IMR-90 (cell line): Measurements from ENCODE around the gene DUSP22. TPM values are rescaled to one million over a fixed set of nuclear protein-coding genes. Genes with fewer than 3 reads are reported as not detected.

Source experiments
- ATAC-seq: fragments of 200-7000 bp; cut with Tn5 transposase; 2 replicates; pipeline ENCODE4 v1.9.1; 2020; ENCODE audit warnings: low read depth, mild to moderate bottlenecking, moderate library complexity
- BruUV-seq: library from RNA; stranded (reverse); fragments of 400-500 nt; replicated peaks from 2 replicates; lab custom pipeline; 2021; lab: Mats Ljungman, UMichigan
- CTCF ChIA-PET: fragments of 300-600 bp; formaldehyde crosslinking; extraction: SDS; loops from one replicate; lab custom pipeline; 2021; ENCODE audit warnings: antibody characterized with exemption; lab: Yijun Ruan, JAX
- POLR2A ChIA-PET: fragments of 300-600 bp; sonication (Branson Sonifier 250); formaldehyde crosslinking; loops from one replicate; lab custom pipeline; 2022; ENCODE audit warnings: antibody characterized with exemption; ENCODE audit not compliant: unreplicated experiment; lab: Charles Lee
- DNase-seq: peaks from one replicate; pipeline ENCODE4 v3.0.0; 2013
- H2AFZ ChIP-seq: replicated peaks from 2 replicates; pipeline ENCODE3; 2013; ENCODE audit warnings: low read length, mild to moderate bottlenecking; ENCODE audit not compliant: poor library complexity
- H2AK5ac ChIP-seq: 2 replicates; pipeline ENCODE4 v1.6.1; 2013; ENCODE audit warnings: low read depth, low read length, inconsistent platforms
- H2AK9ac ChIP-seq: replicated peaks from 2 replicates; pipeline ENCODE3; 2013; ENCODE audit warnings: mild to moderate bottlenecking, low read depth, low read length, moderate library complexity; ENCODE audit not compliant: poor library complexity
- H2BK120ac ChIP-seq: 2 replicates; pipeline ENCODE4 v1.6.1; 2013; ENCODE audit warnings: low read depth, low read length, inconsistent platforms
- H2BK15ac ChIP-seq: 3 replicates; pipeline ENCODE4 v1.6.1; 2013; ENCODE audit warnings: low read depth, low read length, inconsistent platforms
- H2BK20ac ChIP-seq: 2 replicates; pipeline ENCODE4 v1.6.1; 2013; ENCODE audit warnings: low read depth, mild to moderate bottlenecking, inconsistent platforms, low read length, moderate library complexity
- H2BK5ac ChIP-seq: 2 replicates; pipeline ENCODE4 v1.6.1; 2013; ENCODE audit warnings: mild to moderate bottlenecking, low read depth, low read length, inconsistent platforms; ENCODE audit not compliant: poor library complexity, severe bottlenecking
- H3K14ac ChIP-seq: replicated peaks from 2 replicates; pipeline ENCODE4 v1.6.1; 2013; ENCODE audit warnings: low read depth, low read length, inconsistent platforms
- H3K18ac ChIP-seq: 2 replicates; pipeline ENCODE4 v1.6.1; 2013; ENCODE audit warnings: low read depth, low read length, control low read depth
- H3K23ac ChIP-seq: 2 replicates; pipeline ENCODE4 v1.6.1; 2013; ENCODE audit warnings: low read depth, low read length, inconsistent platforms
- H3K27ac ChIP-seq: 2 replicates; pipeline ENCODE4 v1.5.1; 2013; ENCODE audit warnings: mild to moderate bottlenecking, control low read depth, low read length; ENCODE audit not compliant: insufficient read depth
- H3K27me3 ChIP-seq: 2 replicates; pipeline ENCODE4 v1.6.1; 2013; ENCODE audit warnings: low read length; ENCODE audit not compliant: control insufficient read depth, insufficient read depth
- H3K36me3 ChIP-seq: 2 replicates; pipeline ENCODE4 v1.6.1; 2013; ENCODE audit warnings: low read length, mixed read lengths; ENCODE audit not compliant: control insufficient read depth, insufficient read depth
- H3K4ac ChIP-seq: 2 replicates; pipeline ENCODE4 v1.6.1; 2013; ENCODE audit warnings: low read depth, low read length, inconsistent platforms
- H3K4me1 ChIP-seq: 2 replicates; pipeline ENCODE4 v1.6.1; 2013; ENCODE audit warnings: low read length, mixed read lengths; ENCODE audit not compliant: control insufficient read depth, insufficient read depth
- H3K4me2 ChIP-seq: 2 replicates; pipeline ENCODE4 v1.6.1; 2013; ENCODE audit warnings: low read depth, mild to moderate bottlenecking, control low read depth, low read length, moderate library complexity
- H3K4me3 ChIP-seq: 2 replicates; pipeline ENCODE4 v1.5.1; 2013; ENCODE audit warnings: low read depth, mild to moderate bottlenecking, control low read depth, low read length, moderate library complexity; ENCODE audit not compliant: insufficient read depth
- H3K56ac ChIP-seq: 2 replicates; pipeline ENCODE4 v1.6.1; 2013; ENCODE audit warnings: low read length, inconsistent platforms; ENCODE audit not compliant: insufficient read depth; ENCODE audit errors: extremely low read depth
- H3K79me1 ChIP-seq, 2 experiments: 2 replicates each; pipeline ENCODE4 v1.6.1; 2013; ENCODE audit warnings: low read length in 2 of 2, inconsistent platforms in 1 of 2, low read depth in 1 of 2
- H3K9ac ChIP-seq: 2 replicates; pipeline ENCODE4 v1.6.1; 2013; ENCODE audit warnings: low read depth, low read length, control low read depth
- H3K9me1 ChIP-seq: 2 replicates; pipeline ENCODE4 v1.6.1; 2013; ENCODE audit warnings: low read length, inconsistent platforms; ENCODE audit not compliant: insufficient read depth
- H3K9me3 ChIP-seq: 2 replicates; pipeline ENCODE4 v1.6.1; 2013; ENCODE audit warnings: low read length; ENCODE audit not compliant: control insufficient read depth, insufficient read depth
- H4K20me1 ChIP-seq: 2 replicates; pipeline ENCODE4 v1.6.1; 2013; ENCODE audit warnings: low read length, inconsistent platforms; ENCODE audit not compliant: insufficient read depth
- H4K5ac ChIP-seq: 2 replicates; pipeline ENCODE4 v1.6.1; 2013; ENCODE audit warnings: mild to moderate bottlenecking, low read depth, low read length, control low read depth
- H4K8ac ChIP-seq, 2 experiments: 2 replicates each; pipeline ENCODE4 v1.6.1; 2013; ENCODE audit warnings: low read depth in 2 of 2, low read length in 2 of 2, control low read depth in 1 of 2, inconsistent platforms in 1 of 2
- H4K91ac ChIP-seq: 2 replicates; pipeline ENCODE4 v1.6.1; 2013; ENCODE audit warnings: low read depth, low read length, inconsistent platforms; ENCODE audit not compliant: insufficient read depth
- BHLHE40 ChIP-seq: fragments of 150-350 bp; IDR thresholded peaks from 2 replicates; pipeline ENCODE4 v1.6.1; 2016; ENCODE audit warnings: mild to moderate bottlenecking, low read depth, low read length
- CEBPB ChIP-seq: IDR thresholded peaks from 2 replicates; pipeline ENCODE4 v1.6.1; 2012; ENCODE audit warnings: low read depth, low read length, improper control_type of control experiment
- CHD1 ChIP-seq: IDR thresholded peaks from 2 replicates; pipeline ENCODE4 v1.6.1; 2012; ENCODE audit warnings: low read depth, low read length, improper control_type of control experiment
- ELK1 ChIP-seq: fragments of 150-350 bp; IDR thresholded peaks from 2 replicates; pipeline ENCODE4 v1.6.1; 2016; ENCODE audit warnings: low read depth, mild to moderate bottlenecking, low read length, moderate library complexity, borderline replicate concordance
- FOS ChIP-seq: fragments of 150-350 bp; IDR thresholded peaks from 2 replicates; pipeline ENCODE4 v1.6.1; 2016; ENCODE audit warnings: low read depth, low read length
- MAFK ChIP-seq: IDR thresholded peaks from 2 replicates; pipeline ENCODE4 v1.6.1; 2012; ENCODE audit warnings: low read depth, low read length, improper control_type of control experiment
- MAZ ChIP-seq: IDR thresholded peaks from 2 replicates; pipeline ENCODE4 v1.6.1; 2012; ENCODE audit warnings: low read depth, mild to moderate bottlenecking, low read length, improper control_type of control experiment, moderate library complexity, borderline replicate concordance
- MXI1 ChIP-seq: IDR thresholded peaks from 2 replicates; pipeline ENCODE4 v1.6.1; 2012; ENCODE audit warnings: low read depth, mild to moderate bottlenecking, low read length, moderate library complexity, borderline replicate concordance
- NFE2L2 ChIP-seq: fragments of 150-350 bp; IDR thresholded peaks from 2 replicates; pipeline ENCODE4 v1.6.1; 2016; ENCODE audit warnings: low read depth, mild to moderate bottlenecking, low read length
- POLR2A ChIP-seq: IDR thresholded peaks from 2 replicates; pipeline ENCODE4 v1.6.1; 2012; ENCODE audit warnings: mild to moderate bottlenecking, low read depth, low read length
- RAD21 ChIP-seq: IDR thresholded peaks from 2 replicates; pipeline ENCODE4 v1.6.1; 2012; ENCODE audit warnings: low read length, improper control_type of control experiment
- RCOR1 ChIP-seq: IDR thresholded peaks from 2 replicates; pipeline ENCODE4 v1.6.1; 2012; ENCODE audit warnings: mild to moderate bottlenecking, low read length, improper control_type of control experiment; ENCODE audit not compliant: insufficient replicate concordance
- RFX5 ChIP-seq: IDR thresholded peaks from 2 replicates; pipeline ENCODE4 v1.8.0; 2012; ENCODE audit warnings: low read depth, mild to moderate bottlenecking, low read length, moderate library complexity
- SMC3 ChIP-seq: fragments of 150-350 bp; IDR thresholded peaks from 2 replicates; pipeline ENCODE4 v1.6.1; 2016; ENCODE audit warnings: low read depth, mild to moderate bottlenecking, antibody characterized with exemption, low read length, moderate library complexity
- USF2 ChIP-seq: fragments of 150-350 bp; IDR thresholded peaks from 2 replicates; pipeline ENCODE4 v1.6.1; 2017; ENCODE audit warnings: mild to moderate bottlenecking, antibody characterized with exemption, low read length, low read depth
- WGBS, 2 experiments: methylation state at CpG; one replicate each; pipeline versions ENCODE4 v1.1.5 to v1.1.7; 2013; ENCODE audit warnings: missing lambda C conversion rate in 2 of 2; ENCODE audit not compliant: insufficient read length in 1 of 2; ENCODE audit errors: extremely low coverage in 2 of 2; 5-methylcytosine and 5-hydroxymethylcytosine counted together
- dilution Hi-C: fragments of 300-500 bp; cut with HindIII; formaldehyde crosslinking; loops from one replicate; pipeline ENCODE4 v1.14.3; 2018; ENCODE audit warnings: low sequenced_read_pairs; ENCODE audit not compliant: unreplicated experiment
- in situ Hi-C: fragments of 300-500 bp; cut with MboI; formaldehyde crosslinking; loops from 3 replicates; pipeline ENCODE4 v1.14.3; 2019; ENCODE audit warnings: low sequenced_read_pairs, inconsistent platforms, mixed read lengths
- intact Hi-C: fragments of 100-400 bp; cut with micrococcal nuclease; formaldehyde crosslinking; loops from 2 replicates; pipeline ENCODE4 v1.10.0; 2022
- polyA plus RNA-seq, 3 experiments: library from polyadenylated mRNA; depleted of rRNA; stranded (reverse); fragments of >200 nt; gene quantifications; 2 replicates each; pipeline ENCODE4 v1.2.3, GENCODE V29; 2012; ENCODE audit warnings: low replicate concordance in 1 of 3
- total RNA-seq: library from RNA; depleted of rRNA; stranded (reverse); fragments of >200 nt; gene quantifications from 2 replicates; pipeline ENCODE4 v1.2.3, GENCODE V29; 2012
- TF ChIP-seq, protein P1 (sequence below): conservative IDR thresholded peaks from 2 replicates; pipeline ENCODE4 v1.5.1; 2012; ENCODE audit warnings: mild to moderate bottlenecking, low read depth, low read length, improper control_type of control experiment

The DUSP22 gene
- total and polyA plus RNA-seq, 2 of the 4 experiments (the other 2 are of a cell fraction), result 7.1 to 8.2 TPM

GRCh38 chr6:308307-308706 lies 16.0 kb downstream of the DUSP22 start:
- H3K14ac ChIP-seq, result no peak overlapping the region
- no peak overlapping the region for H3K4me2 ChIP-seq
- intact Hi-C loops, result no loop called here
- CTCF ChIA-PET, result no interaction called here
- H3K9me1 ChIP-seq, result no peaks in the 10 kb centered on the region
- no TSS peak for BruUV-seq
- H3K9ac ChIP-seq, result no peak overlapping the region
- no peak overlapping the region for H4K8ac ChIP-seq
- POLR2A ChIA-PET, result no interaction called here
- 86% methylated on average over 2 of the region's 10 CpGs; no CpG with 5 or more reads in 1 of the 2 experiments for WGBS, 2 experiments
- no peak overlapping the region for H3K56ac ChIP-seq
- TF ChIP-seq, protein P1, sequence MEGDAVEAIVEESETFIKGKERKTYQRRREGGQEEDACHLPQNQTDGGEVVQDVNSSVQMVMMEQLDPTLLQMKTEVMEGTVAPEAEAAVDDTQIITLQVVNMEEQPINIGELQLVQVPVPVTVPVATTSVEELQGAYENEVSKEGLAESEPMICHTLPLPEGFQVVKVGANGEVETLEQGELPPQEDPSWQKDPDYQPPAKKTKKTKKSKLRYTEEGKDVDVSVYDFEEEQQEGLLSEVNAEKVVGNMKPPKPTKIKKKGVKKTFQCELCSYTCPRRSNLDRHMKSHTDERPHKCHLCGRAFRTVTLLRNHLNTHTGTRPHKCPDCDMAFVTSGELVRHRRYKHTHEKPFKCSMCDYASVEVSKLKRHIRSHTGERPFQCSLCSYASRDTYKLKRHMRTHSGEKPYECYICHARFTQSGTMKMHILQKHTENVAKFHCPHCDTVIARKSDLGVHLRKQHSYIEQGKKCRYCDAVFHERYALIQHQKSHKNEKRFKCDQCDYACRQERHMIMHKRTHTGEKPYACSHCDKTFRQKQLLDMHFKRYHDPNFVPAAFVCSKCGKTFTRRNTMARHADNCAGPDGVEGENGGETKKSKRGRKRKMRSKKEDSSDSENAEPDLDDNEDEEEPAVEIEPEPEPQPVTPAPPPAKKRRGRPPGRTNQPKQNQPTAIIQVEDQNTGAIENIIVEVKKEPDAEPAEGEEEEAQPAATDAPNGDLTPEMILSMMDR, result no peak
- TF ChIP-seq RFX5 (no peak), POLR2A (no peak), CEBPB (no peak), ELK1 (no peak), MXI1 (no peak), MAZ (no peak), USF2 (no peak), SMC3 (no peak), CHD1 (no peak), BHLHE40 (no peak), MAFK (no peak), RCOR1 (no peak), NFE2L2 (no peak), FOS (no peak), RAD21 (no peak)
- H2BK20ac ChIP-seq, result no peak overlapping the region
- no peak overlapping the region for H2BK15ac ChIP-seq
- no peaks in the 10 kb centered on the region for H3K4me1 ChIP-seq
- peaks cover 5% of the 10 kb centered on the region; the same call in 1 of the 2 replicates for H3K9me3 ChIP-seq
- H4K91ac ChIP-seq, result no peak overlapping the region
- no peak overlapping the region for H2AK5ac ChIP-seq
- H3K27ac ChIP-seq, result no peak overlapping the region
- H3K79me1 ChIP-seq, result no peaks in the 10 kb centered on the region; a peak in 1 of 4 replicates
- DNase-seq (no peak), ATAC-seq (no peak)
- no peak overlapping the region for H2AFZ ChIP-seq
- H2BK5ac ChIP-seq, result no peak overlapping the region
- no peaks in the 10 kb centered on the region for H3K36me3 ChIP-seq
- no peaks in the 10 kb centered on the region for H4K20me1 ChIP-seq
- H3K4me3 ChIP-seq, result no peak overlapping the region
- H3K4ac ChIP-seq, result no peak overlapping the region
- H3K27me3 ChIP-seq, result no peaks in the 10 kb centered on the region
- no peak overlapping the region for H4K5ac ChIP-seq
- no peak overlapping the region for H2AK9ac ChIP-seq
- H3K18ac ChIP-seq, result no peak overlapping the region
- dilution Hi-C loops, result no loop called here
- no peak overlapping the region for H2BK120ac ChIP-seq
- no peak overlapping the region for H3K23ac ChIP-seq
- in situ Hi-C loops, result no loop called here
